Smooth muscle cell of the pulmonary artery (primary cell): ENCODE results near the gene SRGAP2B. TPM values are rescaled to one million over a fixed set of nuclear protein-coding genes. Genes with fewer than 3 reads are reported as not detected.

Experiments
- total RNA-seq: library from RNA; depleted of rRNA; stranded (reverse); fragments of >200 nt; gene quantifications from 2 replicates; pipeline ENCODE4 v1.2.3, GENCODE V29; 2014

The SRGAP2B gene
- 41.1 and 48.7 TPM in 2 replicates for total RNA-seq

DNA sequence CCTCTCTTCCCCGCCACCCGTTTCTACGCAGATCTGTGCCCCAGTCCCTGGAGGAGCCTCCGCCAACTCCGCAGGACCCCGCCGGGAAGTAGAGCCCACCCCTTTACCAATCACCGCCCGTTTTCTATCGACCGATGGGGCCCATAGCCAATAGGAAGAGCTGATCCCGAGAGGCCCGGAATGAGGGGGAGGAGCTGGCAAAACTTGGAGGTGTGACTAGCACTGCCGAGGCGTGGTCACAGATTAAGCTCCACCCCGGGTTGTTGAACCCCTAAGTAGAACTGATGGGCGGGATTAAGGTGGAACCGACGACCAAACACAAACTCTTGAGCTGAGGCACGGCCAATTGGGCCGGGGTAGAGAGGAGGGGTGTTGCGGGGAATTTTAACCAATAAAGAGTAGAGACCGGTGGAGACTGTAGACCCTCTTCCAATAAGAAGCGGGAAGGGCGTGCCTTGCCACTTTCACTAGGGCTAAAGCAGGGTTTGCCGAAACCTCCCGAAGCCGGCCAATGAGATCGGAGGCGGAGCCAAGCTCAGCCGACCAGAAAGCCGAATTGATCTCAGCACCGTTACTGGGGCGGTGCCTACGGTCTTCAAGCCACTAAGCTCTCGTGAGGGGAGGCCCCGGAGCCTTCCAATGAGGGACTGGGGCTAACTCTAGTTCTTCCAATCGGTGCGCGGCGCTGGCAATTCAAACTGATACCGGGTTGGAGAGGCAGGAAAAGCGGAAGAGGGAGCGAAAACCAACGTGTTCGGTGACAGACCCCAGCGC lies at the start of gene SRGAP2B, which contains the start of gene FAM72D:
TSS of gene SRGAP2B (minus strand) at position 45 of the 774 bp plus-strand sequence. CDS start 2,427 bp downstream, outside the sequence.
TSS of gene FAM72D (plus strand) at position 691 of the 774 bp plus-strand sequence. CDS start 874 bp downstream, outside the sequence.

Other genes starting within 250 kb of the SRGAP2B start
- 0.36 and 0.52 TPM in 2 replicates for gene FAM72D, start 646 bp upstream of the SRGAP2B start, total RNA-seq
- not detected in 2 replicates for gene PPIAL4D, start 146.8 kb upstream of the SRGAP2B start, total RNA-seq